PC-9 (cell line): ENCODE measurements around the gene XRCC5.

Experiments used
- EZH2 ChIP-seq: fragments of 200-600 bp; sonication (generic); IDR thresholded peaks from 2 replicates; pipeline ENCODE4 v1.8.0; 2017; ENCODE audit warnings: antibody characterized with exemption, low read depth
- TF ChIP-seq, protein P1 (sequence below): fragments of 200-600 bp; sonication (generic); conservative IDR thresholded peaks from 2 replicates; pipeline ENCODE4 v1.6.1; 2017; ENCODE audit warnings: mixed run types, antibody characterized with exemption, mild to moderate bottlenecking, moderate library complexity

DNA sequence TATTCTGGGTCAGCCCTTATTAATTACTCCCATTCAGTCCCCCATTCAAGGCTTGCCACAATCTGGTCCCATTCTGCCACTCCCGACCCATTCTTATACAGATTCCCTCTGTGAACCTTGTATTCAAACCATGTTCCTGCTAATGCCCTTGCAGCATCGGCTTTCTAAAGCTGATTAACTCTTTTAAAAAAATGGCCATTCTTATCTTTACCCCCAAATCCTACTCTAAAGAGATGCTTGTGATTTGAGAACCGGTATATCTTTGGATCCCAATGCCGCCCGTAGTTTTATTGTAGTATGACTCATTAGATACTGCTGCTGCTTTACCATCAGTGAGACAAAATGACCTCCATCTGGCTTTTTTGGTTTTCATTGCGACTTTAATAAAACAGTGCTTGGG is 72.2 kb downstream of the XRCC5 start:
- TF ChIP-seq, protein P1, sequence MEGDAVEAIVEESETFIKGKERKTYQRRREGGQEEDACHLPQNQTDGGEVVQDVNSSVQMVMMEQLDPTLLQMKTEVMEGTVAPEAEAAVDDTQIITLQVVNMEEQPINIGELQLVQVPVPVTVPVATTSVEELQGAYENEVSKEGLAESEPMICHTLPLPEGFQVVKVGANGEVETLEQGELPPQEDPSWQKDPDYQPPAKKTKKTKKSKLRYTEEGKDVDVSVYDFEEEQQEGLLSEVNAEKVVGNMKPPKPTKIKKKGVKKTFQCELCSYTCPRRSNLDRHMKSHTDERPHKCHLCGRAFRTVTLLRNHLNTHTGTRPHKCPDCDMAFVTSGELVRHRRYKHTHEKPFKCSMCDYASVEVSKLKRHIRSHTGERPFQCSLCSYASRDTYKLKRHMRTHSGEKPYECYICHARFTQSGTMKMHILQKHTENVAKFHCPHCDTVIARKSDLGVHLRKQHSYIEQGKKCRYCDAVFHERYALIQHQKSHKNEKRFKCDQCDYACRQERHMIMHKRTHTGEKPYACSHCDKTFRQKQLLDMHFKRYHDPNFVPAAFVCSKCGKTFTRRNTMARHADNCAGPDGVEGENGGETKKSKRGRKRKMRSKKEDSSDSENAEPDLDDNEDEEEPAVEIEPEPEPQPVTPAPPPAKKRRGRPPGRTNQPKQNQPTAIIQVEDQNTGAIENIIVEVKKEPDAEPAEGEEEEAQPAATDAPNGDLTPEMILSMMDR, result no peak
- no peak for TF ChIP-seq EZH2
